Skin epidermis (tissue), 12 donors: Measurements from ENCODE around the gene CNOT6.
"Not testable (repeated sequence)": the region's sequence is repeated elsewhere in the genome, so short reads cannot be mapped to it uniquely, and the experiment has no call there.

Experiments
- H3K27ac ChIP-seq, 21 experiments: fragments of 200-600 bp; sonication (generic) in 11 of 21; one replicate each; pipeline ENCODE4 v1.5.0; 2020; ENCODE audit warnings: mild to moderate bottlenecking in 3 of 21, inconsistent platforms in 2 of 21, moderate library complexity in 2 of 21
- H3K4me3 ChIP-seq, 7 experiments: fragments of 200-600 bp; sonication (generic) in 2 of 7; one replicate each; pipeline ENCODE4 v1.5.0; 2020; ENCODE audit warnings: inconsistent platforms in 2 of 7, mild to moderate bottlenecking in 2 of 7, moderate library complexity in 1 of 7

CNOT6 gene

GRCh38 chr5:180507661-180508060 lies 13.5 kb downstream of the CNOT6 start:
- Histone ChIP-seq H3K27ac (no peak overlapping the region), H3K4me3 (no peak overlapping the region)

GRCh38 chr5:180515294-180515693 lies 21.1 kb downstream of the CNOT6 start:
- Histone ChIP-seq H3K4me3 (no peak overlapping the region), H3K27ac (no peak overlapping the region)

GRCh38 chr5:180515974-180516373 lies 21.8 kb downstream of the CNOT6 start:
- H3K27ac ChIP-seq, H3K4me3 ChIP-seq: not testable (repeated sequence)

DNA sequence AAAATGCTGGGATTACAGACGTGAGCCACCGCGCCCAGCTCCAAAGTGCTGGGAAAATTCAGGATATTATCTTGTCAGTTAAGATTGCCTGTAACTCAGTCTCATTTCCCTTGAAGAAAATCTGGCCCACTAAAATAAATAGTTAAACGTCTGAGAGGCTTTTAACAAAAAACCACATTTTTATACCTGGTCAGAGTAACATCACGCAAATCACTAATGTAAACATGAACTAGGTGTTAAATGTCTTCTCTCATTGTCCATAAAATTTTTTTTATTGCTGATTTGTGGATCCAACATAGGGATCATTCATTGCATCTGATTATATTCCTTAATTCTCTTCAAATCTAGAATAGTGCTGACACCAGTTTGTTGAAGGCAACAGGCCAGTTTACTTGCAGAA lies 22.3 kb downstream of the CNOT6 start:
- no peak overlapping the region for H3K27ac ChIP-seq
- no peak overlapping the region for H3K4me3 ChIP-seq

DNA sequence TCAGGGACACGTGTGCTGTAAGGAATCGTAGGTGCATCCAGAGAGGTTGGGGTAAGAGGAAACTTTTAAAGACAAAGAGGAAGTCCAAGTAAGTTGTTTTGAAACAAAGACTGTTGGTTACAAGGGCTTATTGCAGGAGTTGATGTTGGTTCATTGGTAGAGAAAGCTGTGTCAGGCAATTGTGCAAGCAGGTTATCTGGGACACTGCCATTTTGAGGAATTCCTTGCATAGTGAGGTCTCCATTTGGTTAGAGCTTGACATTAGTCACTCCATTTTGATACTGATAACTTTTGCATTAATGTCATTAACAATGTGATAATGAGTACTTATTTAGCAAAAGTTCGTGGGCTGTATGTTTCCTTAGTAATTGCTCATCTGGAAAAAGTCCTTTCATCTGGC lies 24.9 kb downstream of the CNOT6 start:
- no peak overlapping the region for H3K27ac ChIP-seq
- H3K4me3 ChIP-seq = no peak overlapping the region

DNA sequence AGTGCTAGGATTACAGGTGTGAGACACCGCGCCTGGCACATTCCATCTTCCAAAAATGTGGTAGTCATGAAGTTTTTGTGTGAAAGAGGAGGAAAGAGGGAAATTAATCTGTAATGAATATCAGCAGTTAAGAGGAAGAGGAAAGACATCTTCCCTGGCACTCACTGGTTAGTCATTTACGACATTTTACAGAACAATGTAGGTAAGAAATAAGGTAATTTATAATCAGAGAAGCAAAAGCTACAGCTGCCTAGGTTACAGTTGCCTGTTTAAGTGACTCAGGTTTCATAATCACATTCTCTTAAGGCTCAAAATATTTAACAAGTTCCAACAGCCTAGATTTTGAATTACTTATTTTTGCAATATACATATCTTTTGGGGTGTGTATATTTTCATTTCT lies 26.9 kb downstream of the CNOT6 start:
- H3K4me3 ChIP-seq = no peak overlapping the region
- no peak overlapping the region for H3K27ac ChIP-seq

DNA sequence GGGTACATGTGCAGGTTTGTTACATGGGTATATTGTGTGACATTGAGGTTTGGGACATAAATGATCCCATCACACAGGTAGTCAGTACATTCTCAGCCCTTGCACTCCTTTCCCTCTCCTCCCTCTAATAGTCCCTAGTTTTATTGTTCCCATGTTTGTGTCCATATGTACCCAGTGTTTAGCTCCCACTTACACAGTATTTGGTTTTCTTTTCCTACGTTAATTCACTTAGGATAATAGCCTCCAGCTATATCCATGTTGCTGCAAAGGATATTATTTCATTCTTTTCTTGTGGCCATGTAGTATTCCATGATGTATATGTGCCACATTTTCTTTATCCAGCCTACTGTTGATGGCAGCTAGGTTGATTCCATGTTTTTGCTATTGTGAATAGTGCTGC lies 27.4 kb downstream of the CNOT6 start:
- Histone ChIP-seq H3K27ac (no peak overlapping the region), H3K4me3 (no peak overlapping the region)

- Histone ChIP-seq H3K4me3 (no peak overlapping the region), H3K27ac (no peak overlapping the region)
Measured at GRCh38 chr5:180522330-180522729, 28.2 kb downstream of the CNOT6 start.

DNA sequence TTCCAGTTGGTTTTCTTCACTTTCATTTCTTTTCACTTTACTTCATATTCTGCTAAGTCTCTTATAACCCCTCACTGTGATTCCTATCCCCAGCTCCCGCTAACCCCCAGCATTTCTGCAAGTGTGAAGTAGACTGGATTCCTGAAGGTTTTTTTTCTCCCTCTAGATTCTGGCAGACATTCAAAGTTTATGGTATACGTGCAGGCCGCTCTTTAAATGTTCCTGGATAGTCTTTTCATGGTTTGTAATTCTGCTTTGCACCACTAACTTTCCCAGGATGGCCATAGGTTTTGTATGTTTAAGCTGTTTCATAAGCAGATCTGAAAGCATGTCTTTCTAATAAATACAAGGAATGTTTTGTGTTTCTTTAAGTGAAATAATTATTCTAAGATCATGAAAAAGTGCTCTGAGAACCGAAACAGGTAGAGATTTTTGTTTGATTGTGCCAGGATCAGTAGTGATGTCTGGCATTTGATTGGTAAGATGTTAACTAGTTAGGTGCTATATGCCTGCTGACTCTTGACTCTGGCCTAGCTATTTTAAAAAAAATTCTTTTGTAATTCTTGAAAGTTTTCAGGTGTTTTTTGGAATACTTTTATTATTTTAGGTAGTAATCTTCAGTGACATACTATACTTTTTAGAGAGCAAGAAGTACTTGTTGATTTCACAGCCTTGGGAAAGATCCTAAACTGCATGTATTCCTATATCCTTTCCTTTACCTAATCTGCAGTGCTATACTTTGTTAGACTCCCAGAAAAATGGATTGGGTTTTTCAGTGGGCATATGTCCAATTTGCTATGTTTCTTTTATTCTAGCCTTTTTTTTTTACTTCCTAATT lies 29.7 kb downstream of the CNOT6 start:
- H3K4me3 ChIP-seq = no peak overlapping the region
- no peak overlapping the region for H3K27ac ChIP-seq

DNA sequence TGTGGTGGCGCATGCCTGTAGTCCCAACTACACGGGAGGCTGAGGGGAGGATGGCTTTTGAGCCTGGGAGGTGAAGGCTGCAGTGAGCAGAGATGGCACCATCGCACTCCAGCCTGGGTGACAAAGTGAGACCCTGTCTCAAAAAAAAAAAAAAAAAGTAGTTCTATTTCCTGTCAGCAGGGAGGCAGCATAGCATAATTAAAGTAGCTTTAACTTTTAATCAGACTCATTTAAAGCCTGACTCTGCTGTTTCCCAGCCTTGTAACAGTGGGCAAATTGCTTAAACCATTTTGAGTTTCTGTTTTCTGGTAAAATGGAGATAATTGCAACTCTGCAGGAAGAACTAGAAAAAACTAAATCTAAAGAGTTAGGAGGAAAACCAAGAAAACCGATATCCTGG lies 31.2 kb downstream of the CNOT6 start:
- H3K4me3 ChIP-seq = no peak overlapping the region
- no peak overlapping the region for H3K27ac ChIP-seq

DNA sequence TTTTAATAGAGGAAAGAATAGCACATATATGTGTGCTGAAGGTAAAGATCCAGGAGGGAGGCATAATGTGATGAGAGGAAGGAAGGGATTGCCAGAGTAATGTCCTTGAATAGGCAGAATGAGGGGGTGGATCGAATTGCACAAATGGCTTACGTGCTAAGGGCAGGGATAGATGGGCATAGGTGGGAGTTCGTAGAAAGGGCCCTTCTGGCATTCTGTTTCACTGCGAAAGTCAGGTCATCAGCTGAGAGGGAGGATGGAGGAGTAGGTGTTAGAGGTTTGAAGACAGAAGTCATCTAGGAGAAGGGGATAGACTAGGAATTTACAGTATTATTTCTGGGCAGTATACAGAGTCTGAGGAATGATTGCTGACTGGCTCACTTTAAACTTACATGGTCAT lies 32.1 kb downstream of the CNOT6 start:
- H3K27ac ChIP-seq = no peak overlapping the region
- H3K4me3 ChIP-seq = no peak overlapping the region

DNA sequence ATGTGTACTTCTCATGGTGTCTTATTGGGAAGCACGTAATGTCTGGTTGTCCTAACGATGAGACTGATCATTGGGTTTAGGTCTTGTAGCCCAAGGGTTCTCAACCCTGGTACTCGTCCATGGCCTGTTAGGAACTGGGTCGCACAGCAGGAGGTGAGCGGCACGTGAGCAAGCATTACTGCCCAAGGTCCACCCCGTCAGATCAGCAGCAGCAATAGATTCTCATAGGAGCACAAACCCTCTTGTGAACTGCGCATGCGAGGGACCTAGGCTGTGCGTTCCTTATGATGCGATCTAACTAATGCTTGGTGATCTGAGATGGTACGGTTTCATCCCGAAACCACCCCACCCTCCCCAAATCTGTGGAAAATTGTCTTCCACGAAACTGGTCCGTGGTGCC lies 33.5 kb downstream of the CNOT6 start:
- H3K27ac ChIP-seq = no peak overlapping the region
- no peak overlapping the region for H3K4me3 ChIP-seq

DNA sequence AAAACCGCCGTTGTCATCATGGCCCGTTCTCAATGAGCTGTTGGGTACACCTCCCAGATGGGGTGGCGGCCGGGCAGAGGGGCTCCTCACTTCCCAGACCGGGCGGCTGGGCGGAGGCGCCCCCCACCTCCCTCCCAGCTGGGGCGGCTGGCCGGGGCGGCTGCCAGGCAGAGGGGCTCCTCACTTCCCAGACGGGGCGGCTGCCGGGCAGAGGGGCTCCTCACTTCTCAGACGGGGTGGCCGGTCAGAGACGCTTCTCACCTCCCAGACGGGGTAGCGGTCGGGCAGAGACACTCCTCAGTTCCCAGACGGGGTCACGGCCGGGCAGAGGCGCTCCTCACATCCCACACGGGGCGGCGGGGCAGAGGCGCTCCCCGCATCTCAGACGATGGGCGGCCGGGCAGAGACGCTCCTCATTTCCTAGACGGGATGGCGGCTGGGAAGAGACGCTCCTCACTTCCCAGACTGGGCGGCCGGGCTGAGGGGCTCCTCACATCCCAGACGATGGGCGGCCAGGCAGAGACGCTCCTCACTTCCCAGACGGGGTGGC lies 36.9 kb downstream of the CNOT6 start:
- H3K4me3 ChIP-seq, H3K27ac ChIP-seq: not testable (repeated sequence)

DNA sequence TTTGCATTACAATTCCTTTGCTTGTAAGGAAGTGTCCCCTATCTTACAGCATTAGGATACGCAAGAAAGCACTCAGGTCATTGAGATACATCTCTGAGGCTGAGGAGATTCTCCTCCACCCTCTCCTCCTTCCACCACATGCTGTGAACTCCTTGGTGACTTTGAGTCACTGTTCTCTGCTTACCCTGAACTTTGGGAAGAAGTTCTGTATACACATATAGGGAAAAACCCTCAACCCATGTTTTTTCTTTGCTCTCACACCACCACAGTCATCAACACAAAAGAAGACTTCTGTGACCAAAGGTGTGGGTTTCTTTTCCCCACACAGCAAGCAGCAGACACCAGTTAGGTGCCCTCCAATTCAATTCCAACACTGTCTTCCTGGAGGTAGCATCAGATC lies 38.1 kb downstream of the CNOT6 start:
- H3K4me3 ChIP-seq = no peak overlapping the region
- no peak overlapping the region for H3K27ac ChIP-seq

DNA sequence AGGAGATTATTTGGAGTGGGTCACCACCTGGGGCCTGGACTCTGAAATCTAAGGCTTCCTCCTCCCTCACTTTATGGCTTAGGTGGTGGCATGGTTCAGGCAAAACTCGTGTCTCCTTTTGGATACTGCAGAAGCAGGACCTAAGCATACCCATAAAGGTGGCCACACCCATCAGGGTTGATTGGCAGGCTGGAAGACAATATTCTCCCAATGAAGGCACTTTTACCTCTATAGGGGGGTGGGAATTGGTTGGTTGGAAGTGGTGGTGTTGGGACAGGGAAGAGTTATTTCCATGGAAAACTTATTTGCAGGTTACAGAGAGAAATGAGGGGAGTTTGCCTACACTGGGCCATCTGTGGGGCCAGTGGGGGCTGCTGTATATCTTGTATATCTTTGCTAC lies 39.7 kb downstream of the CNOT6 start:
- H3K4me3 ChIP-seq = no peak overlapping the region
- no peak overlapping the region for H3K27ac ChIP-seq

DNA sequence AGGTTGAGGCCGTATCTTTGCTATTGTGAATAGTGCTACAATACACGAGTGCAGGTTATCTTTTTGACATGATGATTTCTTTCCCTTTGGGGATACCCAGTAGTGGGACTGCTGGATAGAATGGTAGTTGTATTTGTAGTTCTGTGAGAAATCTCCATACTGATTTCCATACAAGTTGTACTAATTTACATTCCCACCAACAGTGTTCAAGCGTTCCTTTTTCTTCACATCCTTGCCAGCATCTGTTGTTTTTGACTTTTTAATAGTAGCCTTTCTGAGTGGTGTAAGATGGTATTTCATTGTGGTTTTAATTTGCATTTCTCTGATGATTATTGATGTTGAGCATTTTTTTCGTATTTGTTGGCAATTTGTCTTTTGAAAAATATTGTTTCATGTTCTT lies 41.4 kb downstream of the CNOT6 start:
- no peak overlapping the region for H3K4me3 ChIP-seq
- H3K27ac ChIP-seq = no peak overlapping the region

GRCh38 chr5:180540050-180540694 lies 46.0 kb downstream of the CNOT6 start:
- Histone ChIP-seq H3K27ac (no peak overlapping the region), H3K4me3 (no peak overlapping the region)

- Histone ChIP-seq H3K27ac (no peak overlapping the region), H3K4me3 (no peak overlapping the region)
Measured at GRCh38 chr5:180541710-180542109, 47.5 kb downstream of the CNOT6 start.

DNA sequence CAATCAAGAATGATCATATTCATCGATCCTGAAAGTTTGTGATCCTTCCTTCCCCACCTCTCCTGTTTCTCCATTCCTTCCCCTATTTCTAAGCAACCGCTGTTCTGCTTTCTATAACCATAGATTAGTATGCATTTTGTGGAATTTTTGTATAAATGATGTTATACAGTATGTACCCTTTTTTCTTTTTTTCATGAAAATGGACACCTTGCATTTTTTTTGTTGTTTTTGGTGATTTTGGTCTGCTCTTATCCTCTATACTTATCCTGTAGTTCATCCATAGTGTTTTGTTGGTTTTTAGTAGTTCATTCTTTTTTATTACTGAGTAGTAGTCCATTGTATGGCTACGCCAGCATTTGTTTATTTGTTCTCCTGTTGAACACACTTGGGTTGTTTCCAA lies 51.1 kb downstream of the CNOT6 start:
- no peak overlapping the region for H3K27ac ChIP-seq

DNA sequence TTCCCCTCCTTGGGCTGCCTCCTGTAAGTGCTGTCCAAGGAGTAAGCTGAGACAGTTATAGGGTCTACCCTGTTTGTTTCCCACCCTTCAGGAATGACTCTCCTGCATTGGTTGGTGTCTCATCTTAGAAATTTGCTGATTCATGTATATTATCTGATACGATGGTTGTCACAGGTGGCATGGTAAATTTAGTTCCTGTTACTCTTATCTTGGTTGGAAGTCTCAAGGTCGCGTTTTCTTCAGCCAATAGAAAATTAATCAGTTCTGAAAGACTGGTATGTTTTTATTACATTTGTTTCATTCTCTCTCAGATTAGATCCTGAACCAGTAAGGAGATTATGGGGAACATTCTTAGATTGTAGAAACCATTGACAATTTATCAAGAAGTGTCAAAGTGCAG lies 54.4 kb downstream of the CNOT6 start:
- Histone ChIP-seq H3K27ac (no peak overlapping the region), H3K4me3 (no peak overlapping the region)

More for the DNA sequence above, 51.1 kb downstream of the CNOT6 start:
- H3K4me3 ChIP-seq = no peak overlapping the region

DNA sequence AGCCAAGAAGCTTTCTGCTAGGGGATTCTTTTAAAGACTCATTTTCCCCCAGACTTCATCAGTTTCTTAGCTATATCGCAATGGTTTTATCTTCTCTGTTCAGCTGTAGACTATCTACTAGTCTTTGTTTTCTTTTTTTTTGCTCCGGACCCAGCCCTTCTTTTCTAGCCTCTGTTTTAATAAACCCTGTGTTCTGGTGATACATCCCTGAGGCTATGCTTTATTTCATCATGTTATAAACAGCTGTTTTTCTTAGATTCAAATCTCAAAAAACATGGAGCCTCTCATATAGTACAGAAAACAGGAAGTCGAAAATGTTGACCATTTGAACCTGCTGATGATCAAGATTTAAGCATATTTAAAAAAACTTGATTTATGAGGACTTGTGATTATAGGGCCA lies 59.4 kb downstream of the CNOT6 start:
- Histone ChIP-seq H3K4me3 (no peak overlapping the region), H3K27ac (no peak overlapping the region)
